ENCODE measurements around the gene OTOS. TPM values are rescaled to one million over a fixed set of nuclear protein-coding genes. Genes with fewer than 3 reads are reported as not detected.

OTOS gene
- total and polyA plus RNA-seq, 2 experiments from 2014 or later = not detected

DNA sequence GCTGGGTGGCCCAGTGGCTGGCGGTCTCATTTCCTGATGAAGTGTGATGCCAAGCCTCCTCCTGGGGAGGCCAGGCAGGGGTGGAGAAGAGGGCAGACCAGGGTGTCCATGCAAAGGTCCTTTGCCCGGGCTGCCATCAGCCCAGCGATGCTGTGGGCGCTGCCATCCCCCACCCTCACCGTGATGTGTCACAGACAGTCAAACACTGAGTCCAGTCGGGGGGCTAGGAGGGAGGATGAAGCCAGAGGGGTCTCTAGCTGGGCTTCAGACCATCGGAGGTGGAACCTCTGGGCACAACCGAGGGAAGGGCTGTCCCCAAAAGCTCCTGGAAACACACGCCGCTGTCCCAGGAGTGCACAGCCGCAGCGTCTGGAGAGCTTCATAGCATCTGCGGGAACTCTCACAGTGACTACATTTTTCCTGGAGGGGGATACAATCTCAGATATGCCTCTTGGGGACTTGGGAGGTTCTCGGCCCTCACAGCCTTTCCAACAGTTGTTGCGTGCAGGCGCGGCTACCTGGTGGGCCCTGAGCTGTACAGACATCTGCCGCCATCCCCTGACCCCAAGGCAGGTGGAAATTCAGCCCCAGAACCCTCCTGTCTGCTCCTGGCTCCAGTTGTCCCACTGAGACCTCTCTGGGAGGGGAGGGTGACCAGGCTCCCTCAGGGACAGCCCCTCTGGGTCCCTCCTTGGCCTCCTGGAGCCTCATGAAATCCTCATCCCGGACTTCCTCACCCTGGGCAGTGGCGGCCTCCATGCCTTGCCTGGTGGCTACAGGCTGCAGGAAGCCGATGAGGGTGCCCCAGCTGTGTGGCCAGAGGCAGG is 26.5 kb upstream of the OTOS start:
- no peaks in the 10 kb centered on the region for H3K4me1 ChIP-seq (ENCODE audit: low read depth)
- TF ChIP-seq, protein P1, sequence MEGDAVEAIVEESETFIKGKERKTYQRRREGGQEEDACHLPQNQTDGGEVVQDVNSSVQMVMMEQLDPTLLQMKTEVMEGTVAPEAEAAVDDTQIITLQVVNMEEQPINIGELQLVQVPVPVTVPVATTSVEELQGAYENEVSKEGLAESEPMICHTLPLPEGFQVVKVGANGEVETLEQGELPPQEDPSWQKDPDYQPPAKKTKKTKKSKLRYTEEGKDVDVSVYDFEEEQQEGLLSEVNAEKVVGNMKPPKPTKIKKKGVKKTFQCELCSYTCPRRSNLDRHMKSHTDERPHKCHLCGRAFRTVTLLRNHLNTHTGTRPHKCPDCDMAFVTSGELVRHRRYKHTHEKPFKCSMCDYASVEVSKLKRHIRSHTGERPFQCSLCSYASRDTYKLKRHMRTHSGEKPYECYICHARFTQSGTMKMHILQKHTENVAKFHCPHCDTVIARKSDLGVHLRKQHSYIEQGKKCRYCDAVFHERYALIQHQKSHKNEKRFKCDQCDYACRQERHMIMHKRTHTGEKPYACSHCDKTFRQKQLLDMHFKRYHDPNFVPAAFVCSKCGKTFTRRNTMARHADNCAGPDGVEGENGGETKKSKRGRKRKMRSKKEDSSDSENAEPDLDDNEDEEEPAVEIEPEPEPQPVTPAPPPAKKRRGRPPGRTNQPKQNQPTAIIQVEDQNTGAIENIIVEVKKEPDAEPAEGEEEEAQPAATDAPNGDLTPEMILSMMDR (IDR thresholded peaks at IDR 0.05; ENCODE audit: low read depth, low read length) = no peak
- no peaks in the 10 kb centered on the region for H3K27me3 ChIP-seq
- DNase-seq (ENCODE audit: low read depth in 1 of 2, low spot score in 1 of 2) = no peak
- no peak overlapping the region for H3K4me3 ChIP-seq
- no peak overlapping the region for H3K27ac ChIP-seq
- no peaks in the 10 kb centered on the region for H3K9me3 ChIP-seq (ENCODE audit: low read depth)
- H3K36me3 ChIP-seq = no peaks in the 10 kb centered on the region

DNA sequence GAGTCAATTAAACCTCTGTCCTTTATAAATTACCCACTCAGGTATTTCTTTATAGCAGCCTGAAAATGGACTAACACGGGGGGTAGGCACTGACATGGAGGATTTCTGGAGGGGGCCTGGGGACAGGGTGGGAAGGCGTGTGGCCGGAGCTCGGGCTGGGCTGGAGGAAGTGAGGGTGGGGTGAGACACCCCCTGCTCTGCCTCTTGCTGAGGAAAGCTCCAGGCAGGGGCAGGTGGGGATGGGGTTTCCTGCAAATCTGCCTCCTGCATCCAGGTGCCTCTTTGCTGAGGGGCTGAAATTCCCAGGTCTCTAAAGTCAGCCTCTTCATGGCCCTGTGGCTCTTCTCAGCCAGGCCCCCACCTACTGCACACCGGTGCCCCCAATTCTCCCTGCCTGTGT is 25.7 kb upstream of the OTOS start:
- no peaks in the 10 kb centered on the region for H3K9me3 ChIP-seq (ENCODE audit: low read depth)
- H3K27me3 ChIP-seq = no peaks in the 10 kb centered on the region
- no peaks in the 10 kb centered on the region for H3K4me1 ChIP-seq (ENCODE audit: low read depth)
- no peaks in the 10 kb centered on the region for H3K36me3 ChIP-seq
- TF ChIP-seq, protein P1 (IDR thresholded peaks at IDR 0.05; ENCODE audit: low read depth, low read length) = no peak
- H3K4me3 ChIP-seq = no peak overlapping the region
- DNase-seq (ENCODE audit: low read depth in 1 of 2, low spot score in 1 of 2) = no peak
- H3K27ac ChIP-seq = no peak overlapping the region

DNA sequence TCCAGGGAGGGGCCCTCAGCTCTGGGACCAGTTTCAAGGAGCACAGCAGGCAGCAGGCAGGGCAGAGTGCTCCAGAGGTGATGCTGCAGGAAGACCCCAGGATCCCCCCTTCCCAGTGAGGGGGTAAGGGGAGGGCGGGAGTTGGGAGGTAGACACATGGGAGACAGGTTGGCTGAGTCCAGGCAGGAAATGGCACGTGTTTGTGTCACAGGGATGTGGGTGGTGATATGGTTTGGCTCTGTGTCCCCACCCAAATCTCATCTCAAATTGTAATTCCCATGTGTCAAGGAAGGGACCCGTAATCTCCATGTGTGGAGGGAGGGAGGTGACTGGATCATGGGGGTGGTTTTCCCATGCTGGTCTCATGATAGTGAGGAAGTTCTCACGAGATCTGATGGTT is 25.2 kb upstream of the OTOS start:
- H3K36me3 ChIP-seq = no peaks in the 10 kb centered on the region
- no peak overlapping the region for H3K4me3 ChIP-seq
- H3K27ac ChIP-seq = no peak overlapping the region
- TF ChIP-seq, protein P1 (IDR thresholded peaks at IDR 0.05; ENCODE audit: low read depth, low read length) = no peak
- H3K4me1 ChIP-seq (ENCODE audit: low read depth) = no peaks in the 10 kb centered on the region
- H3K9me3 ChIP-seq (ENCODE audit: low read depth) = no peaks in the 10 kb centered on the region
- H3K27me3 ChIP-seq = no peaks in the 10 kb centered on the region
- DNase-seq (ENCODE audit: low read depth in 1 of 2, low spot score in 1 of 2) = no peak

DNA sequence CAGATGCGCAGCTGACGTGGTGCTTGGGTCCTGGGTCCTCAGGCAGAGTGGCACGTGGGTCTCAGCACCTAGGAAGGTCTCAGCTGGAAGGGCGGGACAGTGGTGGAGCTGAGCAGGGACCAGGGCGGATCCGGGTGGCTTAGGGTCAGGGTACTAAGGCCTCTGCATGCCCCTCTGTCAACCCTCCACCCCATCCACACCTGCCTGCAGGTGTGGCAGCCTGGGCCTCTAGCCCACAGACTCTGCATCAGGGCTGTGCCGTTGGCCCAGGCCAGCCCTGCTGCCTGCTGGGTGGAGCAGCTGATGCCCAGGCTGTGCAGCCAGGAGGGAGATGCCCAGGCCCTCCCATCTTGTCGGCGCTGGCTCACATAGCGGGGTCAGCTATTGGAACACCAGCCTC is 24.6 kb upstream of the OTOS start:
- no peaks in the 10 kb centered on the region for H3K27me3 ChIP-seq
- H3K9me3 ChIP-seq (ENCODE audit: low read depth) = no peaks in the 10 kb centered on the region
- no peaks in the 10 kb centered on the region for H3K36me3 ChIP-seq
- no peak overlapping the region for H3K27ac ChIP-seq
- no peak overlapping the region for H3K4me3 ChIP-seq
- no peaks in the 10 kb centered on the region for H3K4me1 ChIP-seq (ENCODE audit: low read depth)
- TF ChIP-seq, protein P1 (IDR thresholded peaks at IDR 0.05; ENCODE audit: low read depth, low read length) = no peak
- DNase-seq (ENCODE audit: low read depth in 1 of 2, low spot score in 1 of 2) = no peak

DNA sequence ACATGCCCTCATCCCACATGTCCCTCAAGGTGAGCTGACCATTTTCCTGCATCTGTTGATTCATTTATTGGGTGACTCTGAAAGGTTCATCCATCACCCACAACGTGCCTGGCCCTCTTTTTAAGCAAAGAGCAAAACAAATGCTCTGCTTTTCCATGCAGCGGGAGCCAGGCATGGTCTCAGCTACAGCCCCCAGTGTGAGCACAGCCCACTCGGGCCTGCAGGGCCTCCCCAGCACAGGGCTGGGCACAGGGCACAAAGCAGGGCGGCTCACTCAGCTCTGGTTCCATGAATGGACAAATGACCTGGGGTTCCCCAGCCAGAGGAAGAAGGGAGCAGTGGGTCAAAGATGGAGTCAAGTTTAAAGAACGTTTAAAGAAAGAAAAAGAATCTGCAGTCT is 24.1 kb upstream of the OTOS start:
- DNase-seq (ENCODE audit: low read depth in 1 of 2, low spot score in 1 of 2) = no peak
- Histone ChIP-seq H3K4me3 (no peak overlapping the region), H3K9me3 (ENCODE audit: low read depth) (no peaks in the 10 kb centered on the region), H3K27ac (no peak overlapping the region), H3K4me1 (ENCODE audit: low read depth) (no peaks in the 10 kb centered on the region), H3K27me3 (no peaks in the 10 kb centered on the region), H3K36me3 (no peaks in the 10 kb centered on the region)
- TF ChIP-seq, protein P1 (IDR thresholded peaks at IDR 0.05; ENCODE audit: low read depth, low read length) = no peak
